Stimulated activated CD8-positive, alpha-beta memory T cell treated with anti-CD3 and anti-CD28 coated beads, Interleukin-12 subunit alpha, Interleukin-12 subunit beta, amount 100 ng/mL, for 24 hours (primary cell): ENCODE data around the gene CLEC16A.

Source experiments
- DNase-seq: peaks from one replicate; pipeline ENCODE4 v3.0.0-alpha.2; 2020; ENCODE audit errors: extremely low read depth

The CLEC16A gene

GRCh38 chr16:11141409-11142260 lies 197.3 kb downstream of the CLEC16A start:
- no peak for DNase-seq

DNA sequence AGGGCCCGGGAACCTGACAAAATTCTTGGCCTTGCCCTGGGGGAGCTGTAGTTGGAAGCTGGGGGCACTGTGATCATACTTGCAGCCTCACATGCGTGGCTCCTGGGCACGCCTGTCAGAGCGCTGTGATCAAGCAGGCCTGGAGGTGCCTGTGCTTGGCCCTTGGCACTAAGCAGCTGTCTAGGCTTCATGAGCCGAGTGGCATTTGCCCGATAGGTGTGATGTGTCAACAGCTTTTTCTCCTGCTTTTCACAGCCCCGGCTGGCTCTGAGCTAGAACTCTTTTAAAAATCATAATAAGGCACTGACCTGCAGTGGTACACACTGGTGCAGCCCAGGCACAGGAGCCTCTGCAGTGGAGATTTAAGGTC lies 197.9 kb downstream of the CLEC16A start:
- no peak for DNase-seq

DNA sequence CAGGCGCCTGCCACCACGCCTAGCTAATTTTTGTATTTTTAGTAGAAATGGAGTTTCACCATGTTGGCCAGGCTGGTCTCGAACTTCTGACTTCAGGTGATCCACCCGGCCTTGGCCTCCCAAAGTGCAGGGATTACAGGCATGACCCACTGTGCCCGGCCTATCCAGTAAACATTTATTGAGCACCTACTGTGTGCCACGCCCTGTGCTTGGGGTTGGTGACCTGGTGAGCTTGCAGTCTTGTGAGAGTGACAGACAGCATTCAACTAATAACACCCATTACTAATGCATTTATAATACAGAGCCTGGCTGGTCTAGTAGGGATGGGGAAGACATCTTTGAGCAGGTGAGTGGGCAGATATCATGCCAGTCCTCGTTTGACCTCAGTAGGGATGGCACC lies 198.6 kb downstream of the CLEC16A start:
- no peak for DNase-seq

DNA sequence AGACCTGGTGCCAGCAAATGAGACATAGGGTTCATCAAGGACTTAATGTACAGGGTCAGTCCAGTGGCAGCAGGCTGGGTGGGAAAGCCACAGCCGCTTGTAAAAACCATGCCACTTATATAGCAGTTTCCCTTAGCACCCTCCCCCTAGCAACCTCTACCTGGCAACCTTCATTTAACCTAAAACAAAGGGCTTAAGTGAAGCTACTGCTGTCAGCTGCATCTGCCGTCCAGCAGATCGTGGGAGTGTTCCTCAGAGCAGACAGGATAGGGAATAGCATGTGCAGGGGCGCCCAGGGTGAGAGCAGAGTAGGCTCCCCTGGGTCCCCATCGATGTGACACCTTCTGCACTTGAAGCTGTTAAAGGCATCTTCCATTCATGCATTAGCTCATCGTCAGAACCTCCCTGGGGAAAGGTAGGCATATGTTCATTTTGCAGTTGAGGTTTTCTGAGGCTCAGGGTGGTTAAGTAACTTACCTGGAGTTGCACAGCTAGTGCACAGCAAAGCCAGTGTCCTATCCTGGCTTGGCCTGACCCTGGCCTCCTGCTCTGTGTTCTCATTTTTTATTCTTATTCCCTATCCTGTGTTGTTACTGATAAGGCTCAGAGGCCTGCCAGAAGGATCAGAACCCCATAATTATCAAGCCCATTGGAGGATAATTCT lies 199.1 kb downstream of the CLEC16A start:
- DNase-seq, result no peak

DNA sequence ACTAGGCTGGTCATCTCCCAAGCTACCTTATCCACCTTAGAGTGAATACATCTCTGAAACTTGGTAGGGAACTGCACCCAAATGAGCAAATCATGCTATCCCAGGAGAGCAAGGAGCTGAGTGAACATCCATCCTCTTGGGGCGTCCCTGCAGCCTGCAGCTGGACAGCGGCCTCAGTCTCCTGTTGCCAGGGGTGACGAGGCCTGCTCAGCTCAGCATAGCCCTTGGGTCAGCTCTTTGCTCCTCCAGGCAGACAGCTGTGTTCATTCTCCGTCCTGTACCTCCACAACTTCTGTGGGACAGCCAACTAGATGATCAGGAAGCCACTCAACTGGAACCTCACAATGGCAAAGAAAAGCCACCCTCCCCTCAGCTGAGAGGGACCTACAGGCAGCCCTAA lies 199.8 kb downstream of the CLEC16A start:
- DNase-seq, result no peak

DNA sequence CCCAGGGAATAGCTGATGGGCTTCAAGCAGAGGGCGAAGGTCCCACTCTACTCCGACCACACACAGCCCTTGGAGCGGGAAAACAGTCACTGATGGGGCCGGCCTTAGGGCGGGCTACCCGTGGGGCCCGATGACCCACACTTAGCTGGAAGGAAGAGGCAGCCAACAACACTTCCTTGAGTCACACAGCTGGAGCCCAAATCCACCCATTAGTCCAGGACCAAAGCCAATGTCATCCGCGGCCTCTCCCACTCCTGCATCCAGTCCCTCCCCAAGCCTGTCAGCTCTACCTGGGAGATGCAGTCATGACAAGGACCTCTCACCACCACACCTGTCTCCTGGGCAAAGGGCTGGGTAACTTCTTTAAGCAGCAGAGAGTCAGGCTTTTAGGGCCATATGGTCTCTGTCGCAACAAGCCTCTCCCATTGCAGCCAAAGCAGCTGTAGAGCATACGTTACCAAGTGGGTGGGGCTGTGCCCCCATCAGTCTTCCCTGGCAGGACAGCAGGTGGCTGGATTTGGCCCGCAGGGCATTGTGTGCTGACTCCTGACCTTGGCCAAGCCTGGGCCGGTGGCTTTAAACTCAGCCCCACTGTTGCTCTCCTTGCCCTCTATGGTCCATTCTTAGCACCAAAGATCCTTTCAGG lies 200.9 kb downstream of the CLEC16A start:
- DNase-seq, result no peak

DNA sequence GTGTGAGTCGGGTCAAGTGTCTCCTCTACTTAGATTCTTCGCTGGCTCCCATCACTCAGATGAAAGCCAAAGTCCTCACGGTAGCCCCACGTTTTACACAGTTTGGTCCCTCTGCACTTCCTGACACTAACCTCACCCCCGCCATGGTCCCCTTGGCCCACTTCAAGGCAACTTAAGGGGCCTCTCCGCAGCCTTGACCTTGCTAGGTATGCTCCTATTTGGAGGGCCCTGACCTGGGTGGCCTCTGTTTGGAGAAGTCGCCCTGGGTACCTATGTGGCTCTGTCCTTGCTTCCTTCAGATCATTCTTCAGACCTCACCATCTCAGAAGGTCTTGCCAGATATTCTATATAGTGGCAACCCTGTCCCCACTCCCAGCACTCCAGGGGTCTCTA lies 201.5 kb downstream of the CLEC16A start:
- no peak for DNase-seq

DNA sequence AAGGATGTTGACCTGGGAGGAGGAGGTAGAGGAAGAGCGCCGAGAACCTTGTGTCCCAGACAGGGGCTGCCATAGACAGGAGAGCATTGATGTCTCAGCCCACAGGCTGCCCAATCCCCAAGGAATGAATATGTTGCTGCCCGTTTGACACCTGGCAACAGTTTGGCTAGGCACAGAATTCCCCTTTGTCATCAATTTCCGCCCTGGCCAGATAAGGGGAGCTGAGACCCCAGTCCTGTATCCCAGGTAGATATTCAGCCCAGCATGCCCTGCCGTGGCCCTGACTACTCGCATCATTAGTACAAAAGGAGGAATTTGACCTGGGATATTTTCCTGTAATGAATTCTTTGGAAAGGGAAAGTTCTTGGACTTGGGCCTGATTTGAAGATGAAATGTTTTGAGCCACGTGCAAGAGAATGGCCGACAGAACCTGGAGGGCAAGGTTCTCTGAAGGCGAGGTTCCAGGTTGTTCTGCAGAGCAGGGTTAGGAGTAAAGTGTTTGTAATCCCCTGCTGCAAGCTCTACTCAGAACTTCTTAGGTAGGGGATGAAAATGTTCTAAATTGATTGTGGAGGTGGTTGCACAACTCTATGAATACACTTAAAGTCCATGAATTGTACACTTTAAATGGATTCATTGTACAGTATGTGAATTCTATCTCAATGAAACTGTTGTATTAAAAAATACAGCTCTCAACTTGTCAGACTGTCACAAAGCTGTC lies 202.8 kb downstream of the CLEC16A start:
- no peak for DNase-seq

DNA sequence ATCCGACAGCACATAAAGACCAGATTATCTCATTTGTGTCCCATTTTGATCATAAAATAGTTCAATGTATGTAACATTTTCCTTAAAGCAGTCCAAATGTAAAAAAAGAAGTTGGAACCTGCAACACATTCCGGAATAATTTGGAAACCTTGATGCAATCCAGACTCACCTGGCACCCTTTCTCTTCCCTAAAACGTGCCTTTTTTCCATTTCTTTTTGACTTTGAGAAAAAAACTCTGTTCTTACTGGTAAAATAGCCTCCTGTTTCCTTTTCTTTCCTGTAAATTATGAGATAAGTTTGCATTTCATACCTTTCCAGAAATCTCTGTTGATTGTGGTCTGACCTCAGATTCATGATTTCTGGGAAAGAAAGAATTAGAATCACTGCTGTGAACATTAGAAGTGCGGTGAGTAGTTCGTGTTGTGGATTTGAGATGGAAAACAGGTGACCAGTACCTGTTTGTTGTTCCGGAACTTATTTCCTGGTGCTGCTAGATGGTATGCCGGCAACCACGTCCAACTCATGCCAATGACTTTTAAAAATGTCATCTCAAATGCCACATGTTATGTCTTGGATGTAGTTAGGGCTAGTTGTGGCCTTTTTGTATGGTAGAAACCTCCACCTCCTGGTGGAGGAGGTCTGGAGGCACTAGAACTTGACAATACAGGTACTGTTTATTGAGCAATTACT lies 203.5 kb downstream of the CLEC16A start:
- DNase-seq, result no peak

DNA sequence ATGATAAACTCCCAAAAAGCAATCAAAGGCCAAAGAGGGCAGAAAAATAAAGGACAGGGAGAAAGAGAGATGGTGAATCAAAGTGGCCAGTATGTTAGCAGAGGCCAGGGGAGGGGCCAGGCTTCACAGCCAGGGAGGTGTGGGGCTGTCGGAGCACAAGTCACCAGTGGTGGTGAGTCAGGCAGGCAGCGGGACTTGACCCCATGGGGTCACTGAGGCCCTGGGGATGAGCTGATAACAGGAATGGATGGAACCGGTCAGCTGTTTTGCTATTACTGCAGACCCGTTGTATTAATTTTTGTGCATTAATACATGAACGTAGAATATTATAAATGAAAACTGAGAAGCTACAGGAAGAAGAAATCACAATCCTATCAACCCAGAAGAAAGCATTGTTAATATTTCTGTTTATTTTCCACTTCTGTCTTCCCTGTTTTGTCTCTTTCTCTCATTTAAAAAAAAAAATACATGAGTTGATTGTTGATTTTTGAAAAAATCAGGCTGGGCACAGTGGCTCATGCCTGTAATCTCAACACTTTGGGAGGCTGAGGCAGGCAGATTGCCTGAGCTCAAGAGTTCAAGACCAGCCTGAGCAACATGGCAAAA lies 204.8 kb downstream of the CLEC16A start:
- no peak for DNase-seq

GRCh38 chr16:11150190-11150589 lies 205.8 kb downstream of the CLEC16A start:
- DNase-seq, result no peak

DNA sequence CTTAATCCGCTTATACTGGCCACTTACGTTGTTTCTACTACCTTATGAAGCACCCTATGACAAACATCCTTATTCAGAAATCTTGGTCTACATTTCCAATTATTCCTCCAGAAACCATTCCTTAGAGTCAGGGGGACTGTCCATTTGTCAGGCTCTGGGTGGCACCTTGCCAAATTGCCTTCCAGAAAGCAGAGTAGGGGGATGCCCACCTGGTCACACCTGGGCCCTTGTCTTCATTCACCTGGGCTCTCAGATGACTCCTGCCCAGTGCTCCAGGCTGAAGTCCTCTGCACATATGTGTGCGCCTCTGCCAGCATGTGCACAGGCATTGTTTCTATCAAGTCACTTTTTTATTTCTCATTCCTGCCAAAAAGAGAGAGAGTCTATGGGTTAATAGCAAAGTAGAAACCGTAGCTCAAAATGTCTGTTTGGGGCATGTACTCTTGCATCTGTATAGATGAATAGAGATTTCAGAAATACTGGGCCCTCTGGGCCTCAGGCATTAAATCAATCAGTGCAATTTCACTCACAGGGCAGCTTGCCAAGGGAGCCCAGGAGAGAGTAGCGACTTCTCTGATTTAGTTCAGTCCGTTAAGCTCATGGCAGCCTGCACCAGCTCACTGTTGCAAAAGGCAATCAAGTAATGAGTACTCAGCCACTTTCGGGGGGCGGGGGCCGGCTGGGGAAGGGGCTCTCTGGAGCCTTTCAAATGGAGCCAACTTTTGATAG lies 207.0 kb downstream of the CLEC16A start:
- no peak for DNase-seq

DNA sequence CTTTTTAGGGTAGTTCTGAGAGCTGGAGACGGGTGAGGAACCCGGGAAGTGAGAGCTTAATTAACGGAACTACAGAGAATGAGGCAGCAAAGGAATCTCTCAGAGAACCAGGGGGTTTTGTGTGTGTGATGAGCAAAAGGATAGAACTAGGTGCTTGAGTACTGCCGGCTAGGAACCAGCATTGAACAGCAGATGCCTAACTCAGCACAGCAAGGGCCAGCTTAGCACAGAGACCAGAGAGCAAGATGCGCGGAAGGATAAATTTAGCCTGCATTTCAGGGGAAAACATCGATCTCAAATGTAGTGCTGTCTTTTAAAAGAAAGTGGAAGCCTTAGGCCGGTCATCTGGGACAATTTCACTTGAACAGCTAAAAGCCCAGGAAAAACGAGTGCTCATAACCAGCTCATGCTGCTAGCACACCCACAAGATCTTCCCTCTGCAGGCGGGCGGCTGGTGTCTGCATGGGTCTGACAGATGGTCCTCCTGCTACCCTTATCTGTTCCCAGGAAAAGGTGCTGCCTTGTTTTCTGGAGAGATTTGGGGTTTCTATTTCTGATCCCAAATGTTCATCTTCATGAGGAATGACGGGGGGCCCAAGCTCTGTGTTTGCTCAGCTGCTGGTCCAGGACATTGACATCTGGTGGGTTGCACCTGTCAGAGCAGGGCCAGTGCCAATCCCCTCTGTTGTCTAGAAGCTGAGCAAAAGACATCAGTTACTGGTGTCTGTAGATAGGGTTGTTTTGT lies 207.7 kb downstream of the CLEC16A start:
- DNase-seq, result no peak

- DNase-seq, result no peak
Observed at GRCh38 chr16:11152677-11153331, 208.4 kb downstream of the CLEC16A start.

- DNase-seq, result no peak
Observed at GRCh38 chr16:11155284-11155806, 211.0 kb downstream of the CLEC16A start.

- DNase-seq, result no peak
Observed at GRCh38 chr16:11156401-11156800, 212.0 kb downstream of the CLEC16A start.

DNA sequence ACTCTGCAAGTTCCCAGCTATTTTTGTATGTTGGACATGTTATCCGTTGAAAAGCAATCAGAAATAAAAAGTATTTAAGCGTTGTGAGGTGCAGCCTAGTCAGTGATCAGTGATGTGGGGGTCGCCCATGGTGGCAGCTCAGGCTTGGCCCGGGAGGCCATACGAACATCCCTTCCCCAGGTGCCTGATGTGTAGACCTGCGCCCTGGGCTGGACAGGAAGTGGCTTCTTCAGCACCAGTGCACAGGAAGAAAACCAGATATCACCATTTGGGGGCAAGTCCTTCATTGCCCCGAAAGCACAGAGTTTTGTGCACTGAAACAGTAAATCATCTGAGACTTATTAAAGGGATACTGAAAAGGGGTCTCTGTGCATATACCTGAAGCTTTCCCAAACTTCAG lies 212.8 kb downstream of the CLEC16A start:
- DNase-seq, result no peak

GRCh38 chr16:11158018-11158417 lies 213.7 kb downstream of the CLEC16A start:
- no peak for DNase-seq

GRCh38 chr16:11159282-11159681 lies 214.9 kb downstream of the CLEC16A start:
- DNase-seq, result no peak
